CD8-positive, alpha-beta memory T cell (primary cell): ENCODE results near the gene BRD3OS. TPM values are rescaled to one million over a fixed set of nuclear protein-coding genes. Genes with fewer than 3 reads are reported as not detected.

Experiments used
- CTCF ChIA-PET: fragments of 350-600 bp; sonication (Branson Sonifier 250); formaldehyde crosslinking; loops from one replicate; lab custom pipeline; 2021; ENCODE audit warnings: antibody characterized with exemption; lab: Charles Lee
- POLR2A ChIA-PET: fragments of 350-600 bp; sonication (Branson Sonifier 250); formaldehyde crosslinking; loops from one replicate; lab custom pipeline; 2021; ENCODE audit warnings: antibody characterized with exemption; lab: Charles Lee
- DNase-seq, 5 donors: peaks; one replicate each; pipeline versions ENCODE4 v3.0.0 to v3.0.0-alpha.2; 2020 to 2022; ENCODE audit warnings: mixed read lengths in 1 of 5
- H3K27ac ChIP-seq: one replicate; pipeline ENCODE4 v1.7.0; 2013; ENCODE audit warnings: low read depth, mild to moderate bottlenecking, low read length, moderate library complexity
- H3K27me3 ChIP-seq: 2 replicates; pipeline ENCODE4 v1.7.0; 2013; ENCODE audit warnings: low read length, mild to moderate bottlenecking; ENCODE audit not compliant: insufficient read depth, poor library complexity, severe bottlenecking
- H3K36me3 ChIP-seq: 2 replicates; pipeline ENCODE4 v1.7.0; 2013; ENCODE audit warnings: mild to moderate bottlenecking, low read length, moderate library complexity; ENCODE audit not compliant: insufficient read depth
- H3K4me1 ChIP-seq: 2 replicates; pipeline ENCODE4 v1.7.0; 2013; ENCODE audit warnings: mild to moderate bottlenecking, low read length, moderate library complexity; ENCODE audit not compliant: insufficient read depth
- H3K4me3 ChIP-seq: 2 replicates; pipeline ENCODE4 v1.7.0; 2013; ENCODE audit warnings: mild to moderate bottlenecking, low read length
- H3K9me3 ChIP-seq: 2 replicates; pipeline ENCODE4 v1.7.0; 2013; ENCODE audit warnings: mild to moderate bottlenecking, low read length
- H3K27ac Mint-ChIP-seq, 8 donors: one replicate each; pipeline ENCODE4 v1.8.0; 2020 to 2021; ENCODE audit warnings: mixed read lengths in 8 of 8, mild to moderate bottlenecking in 6 of 8, inconsistent platforms in 3 of 8, moderate library complexity in 3 of 8
- H3K27me3 Mint-ChIP-seq, 2 donors: one replicate each; pipeline ENCODE4 v1.8.0; 2020 to 2021; ENCODE audit warnings: mixed read lengths in 2 of 2, mild to moderate bottlenecking in 1 of 2, moderate library complexity in 1 of 2
- H3K36me3 Mint-ChIP-seq, 3 donors: one replicate each; pipeline ENCODE4 v1.8.0; 2020 to 2021; ENCODE audit warnings: mixed read lengths in 3 of 3, inconsistent platforms in 1 of 3, mild to moderate bottlenecking in 1 of 3
- H3K4me1 Mint-ChIP-seq, 3 donors: one replicate each; pipeline ENCODE4 v1.8.0; 2020 to 2021; ENCODE audit warnings: mixed read lengths in 3 of 3, inconsistent platforms in 1 of 3, mild to moderate bottlenecking in 1 of 3
- H3K4me3 Mint-ChIP-seq, 7 donors: one replicate each; pipeline ENCODE4 v1.8.0; 2020 to 2021; ENCODE audit warnings: mixed read lengths in 7 of 7, mild to moderate bottlenecking in 6 of 7, moderate library complexity in 4 of 7, inconsistent platforms in 2 of 7
- H3K9me3 Mint-ChIP-seq, 5 donors: one replicate each; pipeline ENCODE4 v1.8.0; 2020 to 2022; ENCODE audit warnings: mixed read lengths in 5 of 5, mild to moderate bottlenecking in 3 of 5, moderate library complexity in 2 of 5, inconsistent platforms in 1 of 5
- polyA plus RNA-seq: library from polyadenylated mRNA; unstranded; fragments of 300-500 nt; fragmentation: Illumina TruSeq; gene quantifications from one replicate; pipeline ENCODE4 v1.2.3, GENCODE V29; 2021
- total RNA-seq, 2 experiments: library from RNA; stranded (reverse); gene quantifications; one replicate each; pipeline ENCODE4 v1.2.3, GENCODE V29; 2021

Gene BRD3OS
- total and polyA plus RNA-seq, 3 experiments from 2014 or later: 15.4 to 26.2 (median 15.4) TPM

GRCh38 chr9:134059661-134060395 lies 34.5 kb downstream of the BRD3OS start:
- ChIA-PET POLR2A (no interaction called here), CTCF (no interaction called here)
- Histone ChIP-seq H3K36me3 (no peaks in the 10 kb centered on the region), H3K4me1 (peaks cover 21% of the 10 kb centered on the region), H3K9me3 (no peaks in the 10 kb centered on the region), H3K27me3 (no peaks in the 10 kb centered on the region), H3K4me3 (no peak overlapping the region), H3K27ac (no peak overlapping the region)
- DNase-seq: peak in 1 of 5 donors; percentile 37
- peaks cover 0 to 14% (median 0%) of the 10 kb centered on the region in 3 donors for H3K36me3 Mint-ChIP-seq
- H3K9me3 Mint-ChIP-seq: no peaks in the 10 kb centered on the region
- H3K4me1 Mint-ChIP-seq: peaks cover 31 to 82% (median 43%) of the 10 kb centered on the region in 3 donors
- H3K4me3 Mint-ChIP-seq: no peak overlapping the region
- no peak overlapping the region for H3K27ac Mint-ChIP-seq
- no peaks in the 10 kb centered on the region for H3K27me3 Mint-ChIP-seq

- no peaks in the 10 kb centered on the region for H3K36me3 ChIP-seq
- peak overlapping the region in 2 of 8 donors; percentile 43 to 75 for H3K27ac Mint-ChIP-seq
- H3K4me1 ChIP-seq: peaks cover 27% of the 10 kb centered on the region
- no peak overlapping the region for H3K27ac ChIP-seq
- ChIA-PET CTCF (no interaction called here), POLR2A (no interaction called here)
- no peak overlapping the region for H3K4me3 ChIP-seq
- peaks cover 37 to 85% (median 47%) of the 10 kb centered on the region in 3 donors for H3K4me1 Mint-ChIP-seq
- peak overlapping the region in 1 of 7 donors; percentile 27 for H3K4me3 Mint-ChIP-seq
- no peaks in the 10 kb centered on the region for H3K27me3 ChIP-seq
- H3K36me3 Mint-ChIP-seq: peaks cover 0 to 12% (median 0%) of the 10 kb centered on the region in 3 donors
- H3K9me3 Mint-ChIP-seq: no peaks in the 10 kb centered on the region
- H3K27me3 Mint-ChIP-seq: no peaks in the 10 kb centered on the region
- H3K9me3 ChIP-seq: no peaks in the 10 kb centered on the region
- no peak for DNase-seq
These were observed 35.3 kb downstream of the BRD3OS start for GRCh38 chr9:134060546-134060945.

- peak overlapping the region in 1 of 7 donors; percentile 23 for H3K4me3 Mint-ChIP-seq
- Histone ChIP-seq H3K9me3 (no peaks in the 10 kb centered on the region), H3K4me1 (peaks cover 33% of the 10 kb centered on the region), H3K27me3 (no peaks in the 10 kb centered on the region), H3K27ac (no peak overlapping the region), H3K36me3 (no peaks in the 10 kb centered on the region), H3K4me3 (no peak overlapping the region)
- peaks cover 0 to 14% (median 0%) of the 10 kb centered on the region in 3 donors for H3K36me3 Mint-ChIP-seq
- H3K4me1 Mint-ChIP-seq: peaks cover 43 to 85% (median 51%) of the 10 kb centered on the region in 3 donors
- no peaks in the 10 kb centered on the region for H3K27me3 Mint-ChIP-seq
- POLR2A ChIA-PET: no interaction called here
- CTCF ChIA-PET: no interaction called here
- H3K9me3 Mint-ChIP-seq: no peaks in the 10 kb centered on the region
- DNase-seq: no peak
- H3K27ac Mint-ChIP-seq: peak overlapping the region in 2 of 8 donors; percentile 54 to 75
These were observed 35.9 kb downstream of the BRD3OS start for GRCh38 chr9:134061019-134061687.

- DNase-seq: no peak
- no peaks in the 10 kb centered on the region for H3K9me3 ChIP-seq
- Mint-ChIP-seq H3K4me1 (peaks cover 47 to 85% (median 52%) of the 10 kb centered on the region in 3 donors), H3K27ac (peak overlapping the region in 1 of 8 donors; percentile 47), H3K27me3 (no peaks in the 10 kb centered on the region), H3K9me3 (no peaks in the 10 kb centered on the region), H3K36me3 (peaks cover 0 to 17% (median 0%) of the 10 kb centered on the region in 3 donors), H3K4me3 (no peak overlapping the region)
- no peaks in the 10 kb centered on the region for H3K36me3 ChIP-seq
- ChIA-PET POLR2A (no interaction called here), CTCF (interaction anchor here (1.3 kb wide), 1 partner anchor 10 kb away, joined by 3 read pairs; no protein-coding TSS in a partner anchor)
- no peak overlapping the region for H3K4me3 ChIP-seq
- H3K27ac ChIP-seq: no peak overlapping the region
- peaks cover 39% of the 10 kb centered on the region for H3K4me1 ChIP-seq
- H3K27me3 ChIP-seq: no peaks in the 10 kb centered on the region
These were observed 36.5 kb downstream of the BRD3OS start for GRCh38 chr9:134061688-134062371.

GRCh38 chr9:134062461-134063087 lies 37.3 kb downstream of the BRD3OS start:
- H3K36me3 Mint-ChIP-seq: peaks cover 0 to 15% (median 0%) of the 10 kb centered on the region in 3 donors
- H3K4me3 Mint-ChIP-seq: no peak overlapping the region
- H3K27me3 Mint-ChIP-seq: no peaks in the 10 kb centered on the region
- H3K9me3 ChIP-seq: no peaks in the 10 kb centered on the region
- peaks cover 39% of the 10 kb centered on the region for H3K4me1 ChIP-seq
- ChIA-PET POLR2A (no interaction called here), CTCF (interaction anchor here (1.3 kb wide), 1 partner anchor 10 kb away, joined by 3 read pairs; no protein-coding TSS in a partner anchor)
- no peaks in the 10 kb centered on the region for H3K27me3 ChIP-seq
- H3K9me3 Mint-ChIP-seq: no peaks in the 10 kb centered on the region
- no peak overlapping the region for H3K4me3 ChIP-seq
- peak overlapping the region in 2 of 8 donors; percentile 35 to 82 for H3K27ac Mint-ChIP-seq
- H3K27ac ChIP-seq: no peak overlapping the region
- no peak for DNase-seq
- no peaks in the 10 kb centered on the region for H3K36me3 ChIP-seq
- peaks cover 44 to 78% (median 50%) of the 10 kb centered on the region in 3 donors for H3K4me1 Mint-ChIP-seq

GRCh38 chr9:134063088-134063570 lies 37.8 kb downstream of the BRD3OS start:
- POLR2A ChIA-PET: no interaction called here
- Histone ChIP-seq H3K4me1 (peaks cover 39% of the 10 kb centered on the region), H3K4me3 (no peak overlapping the region), H3K27ac (no peak overlapping the region), H3K27me3 (no peaks in the 10 kb centered on the region), H3K36me3 (no peaks in the 10 kb centered on the region), H3K9me3 (no peaks in the 10 kb centered on the region)
- Mint-ChIP-seq H3K4me1 (peaks cover 44 to 77% (median 50%) of the 10 kb centered on the region in 3 donors), H3K4me3 (peak overlapping the region in 1 of 7 donors; percentile 24), H3K9me3 (no peaks in the 10 kb centered on the region), H3K36me3 (peaks cover 0 to 15% (median 0%) of the 10 kb centered on the region in 3 donors), H3K27me3 (no peaks in the 10 kb centered on the region), H3K27ac (peak overlapping the region in 1 of 8 donors; percentile 27)
- no peak for DNase-seq
- CTCF ChIA-PET: interaction anchor here (1.3 kb wide), 1 partner anchor 9 kb away, joined by 3 read pairs; no protein-coding TSS in a partner anchor

GRCh38 chr9:134063571-134064450 lies 38.5 kb downstream of the BRD3OS start:
- POLR2A ChIA-PET: no interaction called here
- no peak overlapping the region for H3K4me3 ChIP-seq
- peaks cover 0 to 14% (median 0%) of the 10 kb centered on the region in 3 donors for H3K36me3 Mint-ChIP-seq
- no peaks in the 10 kb centered on the region for H3K36me3 ChIP-seq
- no peak for DNase-seq
- CTCF ChIA-PET: interaction anchor here (0.9 kb wide), 1 partner anchor 38 kb away, joined by 3 read pairs; no protein-coding TSS in a partner anchor
- H3K4me3 Mint-ChIP-seq: peak overlapping the region in 2 of 7 donors; percentile 24 to 80
- H3K4me1 Mint-ChIP-seq: peaks cover 42 to 74% (median 45%) of the 10 kb centered on the region in 3 donors
- peaks cover 41% of the 10 kb centered on the region for H3K4me1 ChIP-seq
- peak overlapping the region in 2 of 8 donors; percentile 27 to 61 for H3K27ac Mint-ChIP-seq
- no peaks in the 10 kb centered on the region for H3K27me3 Mint-ChIP-seq
- H3K9me3 ChIP-seq: no peaks in the 10 kb centered on the region
- H3K27me3 ChIP-seq: no peaks in the 10 kb centered on the region
- H3K27ac ChIP-seq: no peak overlapping the region
- no peaks in the 10 kb centered on the region for H3K9me3 Mint-ChIP-seq
